ENCODE data around the gene TSHZ2. TPM values are rescaled to one million over a fixed set of nuclear protein-coding genes. Genes with fewer than 3 reads are reported as not detected.

TSHZ2 gene
- total RNA-seq, 1 donor from 2014 or later, result 30.4 TPM

DNA sequence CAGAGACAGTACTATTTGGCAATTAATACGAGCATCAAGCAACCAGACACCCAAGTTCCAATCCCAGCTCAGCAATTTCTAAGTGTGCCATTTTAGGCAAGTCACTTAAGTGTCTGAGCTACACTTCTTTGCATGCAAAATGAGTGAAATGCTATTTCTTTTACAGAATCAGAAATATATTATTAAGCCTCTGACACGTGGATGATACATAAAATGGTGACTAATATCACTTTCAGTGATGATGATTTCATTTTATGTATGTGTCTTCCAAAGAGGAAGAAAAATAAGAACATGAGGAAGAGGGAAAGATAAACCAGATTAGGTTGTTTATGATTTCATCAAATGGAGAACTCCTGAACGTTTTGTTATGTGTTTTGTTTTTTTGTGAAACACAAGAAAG lies 158.6 kb downstream of the TSHZ2 start:
- intact Hi-C loops (cut with DNase I), result no loop called here
- H3K4me3 ChIP-seq, result no peak overlapping the region

DNA sequence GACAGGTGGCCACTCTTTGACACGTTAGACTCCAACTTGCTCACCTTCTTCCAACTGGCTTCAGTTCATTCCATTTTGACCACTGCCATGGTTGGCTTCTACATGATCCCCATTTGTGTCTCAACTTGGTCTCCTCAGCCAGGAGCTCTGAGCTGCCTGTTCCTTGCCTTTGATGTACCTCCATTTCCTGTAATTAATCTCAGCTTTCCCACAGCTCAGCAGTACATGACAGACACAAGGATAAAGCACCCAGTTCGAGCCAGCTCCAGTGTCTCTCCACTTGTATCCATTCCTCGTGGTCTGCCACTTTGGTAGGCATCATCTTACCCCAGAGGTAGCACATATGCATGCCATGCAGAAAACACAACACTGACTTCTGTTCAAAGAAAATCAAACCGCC lies 161.0 kb downstream of the TSHZ2 start:
- TF ChIP-seq POLR2A (IDR thresholded peaks at IDR 0.05) (no peak), POLR2AphosphoS5 (IDR thresholded peaks at IDR 0.05; ENCODE audit: insufficient read depth in 1 of 2, low read depth in 1 of 2) (no peak)
- TF ChIP-seq, protein P1, sequence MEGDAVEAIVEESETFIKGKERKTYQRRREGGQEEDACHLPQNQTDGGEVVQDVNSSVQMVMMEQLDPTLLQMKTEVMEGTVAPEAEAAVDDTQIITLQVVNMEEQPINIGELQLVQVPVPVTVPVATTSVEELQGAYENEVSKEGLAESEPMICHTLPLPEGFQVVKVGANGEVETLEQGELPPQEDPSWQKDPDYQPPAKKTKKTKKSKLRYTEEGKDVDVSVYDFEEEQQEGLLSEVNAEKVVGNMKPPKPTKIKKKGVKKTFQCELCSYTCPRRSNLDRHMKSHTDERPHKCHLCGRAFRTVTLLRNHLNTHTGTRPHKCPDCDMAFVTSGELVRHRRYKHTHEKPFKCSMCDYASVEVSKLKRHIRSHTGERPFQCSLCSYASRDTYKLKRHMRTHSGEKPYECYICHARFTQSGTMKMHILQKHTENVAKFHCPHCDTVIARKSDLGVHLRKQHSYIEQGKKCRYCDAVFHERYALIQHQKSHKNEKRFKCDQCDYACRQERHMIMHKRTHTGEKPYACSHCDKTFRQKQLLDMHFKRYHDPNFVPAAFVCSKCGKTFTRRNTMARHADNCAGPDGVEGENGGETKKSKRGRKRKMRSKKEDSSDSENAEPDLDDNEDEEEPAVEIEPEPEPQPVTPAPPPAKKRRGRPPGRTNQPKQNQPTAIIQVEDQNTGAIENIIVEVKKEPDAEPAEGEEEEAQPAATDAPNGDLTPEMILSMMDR (IDR thresholded peaks at IDR 0.05), result no peak
- no peaks in the 10 kb centered on the region for H3K36me3 ChIP-seq
- H3K4me1 ChIP-seq, result no peaks in the 10 kb centered on the region
- H3K9me3 ChIP-seq, result no peaks in the 10 kb centered on the region
- no peak for DNase-seq (ENCODE audit: extremely low spot score in 2 of 2)
- intact Hi-C loops (cut with DNase I), result no loop called here
- H3K27ac ChIP-seq, result no peak overlapping the region
- H3K4me3 ChIP-seq, result no peak overlapping the region
- H3K27me3 ChIP-seq, result no peaks in the 10 kb centered on the region

More for the DNA sequence above, 158.6 kb downstream of the TSHZ2 start:
- H3K4me1 ChIP-seq, result no peaks in the 10 kb centered on the region
- no peak overlapping the region for H3K27ac ChIP-seq
- DNase-seq (ENCODE audit: extremely low spot score in 2 of 2), result no peak
- no peaks in the 10 kb centered on the region for H3K27me3 ChIP-seq
- TF ChIP-seq POLR2A (IDR thresholded peaks at IDR 0.05), result no peak
- no peak for TF ChIP-seq POLR2AphosphoS5 (IDR thresholded peaks at IDR 0.05; ENCODE audit: insufficient read depth in 1 of 2, low read depth in 1 of 2)
- TF ChIP-seq, protein P1 (IDR thresholded peaks at IDR 0.05), result no peak
- no peaks in the 10 kb centered on the region for H3K9me3 ChIP-seq
- no peaks in the 10 kb centered on the region for H3K36me3 ChIP-seq

- Histone ChIP-seq H3K27ac (no peak overlapping the region), H3K36me3 (no peaks in the 10 kb centered on the region), H3K9me3 (no peaks in the 10 kb centered on the region), H3K27me3 (no peaks in the 10 kb centered on the region), H3K4me3 (no peak overlapping the region), H3K4me1 (no peaks in the 10 kb centered on the region)
- DNase-seq (ENCODE audit: extremely low spot score in 2 of 2), result no peak
- intact Hi-C loops (cut with DNase I), result no loop called here
- no peak for TF ChIP-seq POLR2AphosphoS5 (IDR thresholded peaks at IDR 0.05; ENCODE audit: insufficient read depth in 1 of 2, low read depth in 1 of 2)
- no peak for TF ChIP-seq POLR2A (IDR thresholded peaks at IDR 0.05)
- TF ChIP-seq, protein P1 (IDR thresholded peaks at IDR 0.05), result no peak
Observed at GRCh38 chr20:53133628-53134027, 161.5 kb downstream of the TSHZ2 start.

GRCh38 chr20:53136473-53136872 lies 164.3 kb downstream of the TSHZ2 start:
- intact Hi-C loops (cut with DNase I), result no loop called here
- H3K27ac ChIP-seq, result no peak overlapping the region
- no peak for TF ChIP-seq POLR2A (IDR thresholded peaks at IDR 0.05)
- TF ChIP-seq POLR2AphosphoS5 (IDR thresholded peaks at IDR 0.05; ENCODE audit: insufficient read depth in 1 of 2, low read depth in 1 of 2), result no peak
- TF ChIP-seq, protein P1 (IDR thresholded peaks at IDR 0.05), result no peak
- no peak for DNase-seq (ENCODE audit: extremely low spot score in 2 of 2)
- H3K9me3 ChIP-seq, result no peaks in the 10 kb centered on the region
- H3K4me1 ChIP-seq, result no peaks in the 10 kb centered on the region
- no peaks in the 10 kb centered on the region for H3K36me3 ChIP-seq
- H3K27me3 ChIP-seq, result no peaks in the 10 kb centered on the region
- H3K4me3 ChIP-seq, result no peak overlapping the region

- intact Hi-C loops (cut with DNase I), result no loop called here
Observed at GRCh38 chr20:53138454-53139262, 166.5 kb downstream of the TSHZ2 start.

More at GRCh38 chr20:53138454-53139262, 166.5 kb downstream of the TSHZ2 start:
- TF ChIP-seq, protein P1 (IDR thresholded peaks at IDR 0.05), result no peak
- TF ChIP-seq POLR2A (IDR thresholded peaks at IDR 0.05) (no peak), POLR2AphosphoS5 (IDR thresholded peaks at IDR 0.05; ENCODE audit: insufficient read depth in 1 of 2, low read depth in 1 of 2) (no peak)
- no peak overlapping the region for H3K27ac ChIP-seq
- H3K4me1 ChIP-seq, result no peaks in the 10 kb centered on the region
- DNase-seq (ENCODE audit: extremely low spot score in 2 of 2), result no peak
- H3K36me3 ChIP-seq, result no peaks in the 10 kb centered on the region
- no peaks in the 10 kb centered on the region for H3K9me3 ChIP-seq
- no peak overlapping the region for H3K4me3 ChIP-seq
- no peaks in the 10 kb centered on the region for H3K27me3 ChIP-seq

Data from vagina (tissue), 2 donors.